Upper lobe of right lung (tissue), 1 donor: ENCODE results near the gene HNRNPUL1. TPM values are rescaled to one million over a fixed set of nuclear protein-coding genes. Genes with fewer than 3 reads are reported as not detected.
A peak's percentile ranks its signal among the peaks of the same experiment; 100 is the strongest.
"Not testable (repeated sequence)": the region's sequence is repeated elsewhere in the genome, so short reads cannot be mapped to it uniquely, and the experiment has no call there.

Source experiments
- ATAC-seq: fragments of 200-7000 bp; cut with Tn5 transposase; one replicate; pipeline ENCODE4 v1.9.1; 2020; ENCODE audit warnings: mild to moderate bottlenecking, moderate library complexity
- DNase-seq: peaks from one replicate; pipeline ENCODE4 v3.0.0-alpha.2; 2020
- H3K27ac ChIP-seq: fragments of 200-600 bp; one replicate; pipeline ENCODE4 v1.8.0; 2022
- H3K27me3 ChIP-seq: fragments of 200-600 bp; one replicate; pipeline ENCODE4 v1.8.0; 2022; ENCODE audit warnings: mild to moderate bottlenecking
- H3K36me3 ChIP-seq: fragments of 200-600 bp; one replicate; pipeline ENCODE4 v1.8.0; 2022
- H3K4me1 ChIP-seq: fragments of 200-600 bp; one replicate; pipeline ENCODE4 v1.8.0; 2022
- H3K4me3 ChIP-seq: fragments of 200-600 bp; one replicate; pipeline ENCODE4 v1.8.0; 2022; ENCODE audit warnings: mild to moderate bottlenecking
- H3K9me3 ChIP-seq: fragments of 200-600 bp; one replicate; pipeline ENCODE4 v1.8.0; 2022
- CTCF ChIP-seq: fragments of 200-600 bp; IDR thresholded peaks from one replicate; pipeline ENCODE4 v1.8.0; 2022; ENCODE audit warnings: antibody characterized with exemption
- intact Hi-C: fragments of 100-400 bp; cut with DNase I; formaldehyde crosslinking; loops from one replicate; pipeline ENCODE4 v1.11.0; 2022
- total RNA-seq: library from RNA; stranded (reverse); fragmentation: NEBNext Ultra II Directional; extraction: Animal tissue kit (Norgen Biotek cat#: 25700); gene quantifications from one replicate; pipeline ENCODE4 v1.2.1, GENCODE V29; 2021
- donor health status: DM: no; HTN: yes; CAD: no; lungs with severe emphysema.

HNRNPUL1 gene
- total RNA-seq, 1 donor from 2014 or later: 171 TPM

- intact Hi-C loops: no loop called here
- Histone ChIP-seq H3K36me3 (peaks cover 100% of the 10 kb centered on the region), H3K4me1 (no peaks in the 10 kb centered on the region), H3K9me3 (no peaks in the 10 kb centered on the region), H3K4me3 (no peak overlapping the region), H3K27ac (no peak overlapping the region), H3K27me3 (no peaks in the 10 kb centered on the region)
- no peak for TF ChIP-seq CTCF
- ATAC-seq (no peak), DNase-seq (no peak)
Measured at GRCh38 chr19:41288673-41289530, 24.7 kb downstream of the HNRNPUL1 start.

GRCh38 chr19:41289814-41290213, 25.6 kb downstream of the HNRNPUL1 start:
- H3K4me3 ChIP-seq, H3K4me1 ChIP-seq, intact Hi-C loops, H3K9me3 ChIP-seq, H3K27me3 ChIP-seq, ATAC-seq, H3K27ac ChIP-seq, DNase-seq: not testable (repeated sequence)
- peaks cover 100% of the 10 kb centered on the region for H3K36me3 ChIP-seq

- Histone ChIP-seq H3K27me3 (no peaks in the 10 kb centered on the region), H3K4me1 (peaks cover 36% of the 10 kb centered on the region), H3K27ac (no peak overlapping the region), H3K9me3 (no peaks in the 10 kb centered on the region), H3K4me3 (no peak overlapping the region), H3K36me3 (peaks cover 78% of the 10 kb centered on the region)
- ATAC-seq (no peak), DNase-seq (no peak)
- no peak for TF ChIP-seq CTCF
- intact Hi-C loops: no loop called here
Measured at GRCh38 chr19:41294393-41294792, 30.2 kb downstream of the HNRNPUL1 start.

- Histone ChIP-seq H3K4me3 (no peak overlapping the region), H3K4me1 (peaks cover 47% of the 10 kb centered on the region), H3K27me3 (no peaks in the 10 kb centered on the region), H3K36me3 (peaks cover 76% of the 10 kb centered on the region), H3K9me3 (no peaks in the 10 kb centered on the region), H3K27ac (no peak overlapping the region)
- DNase-seq: no peak
- TF ChIP-seq CTCF: no peak
- intact Hi-C loops: no loop called here
- ATAC-seq: peak; percentile 55
Measured at GRCh38 chr19:41295499-41295898, 31.3 kb downstream of the HNRNPUL1 start.

- TF ChIP-seq CTCF: no peak
- DNase-seq (no peak), ATAC-seq (no peak)
- Histone ChIP-seq H3K9me3 (no peaks in the 10 kb centered on the region), H3K27me3 (no peaks in the 10 kb centered on the region), H3K36me3 (peaks cover 76% of the 10 kb centered on the region), H3K4me3 (no peak overlapping the region), H3K27ac (peak overlapping the region; percentile 82), H3K4me1 (peaks cover 53% of the 10 kb centered on the region)
- intact Hi-C loops: no loop called here
Measured at GRCh38 chr19:41296433-41296871, 32.3 kb downstream of the HNRNPUL1 start.

- intact Hi-C loops: no loop called here
- ATAC-seq: no peak
- no peak for DNase-seq
- Histone ChIP-seq H3K27ac (peak overlapping the region; percentile 82), H3K4me3 (no peak overlapping the region), H3K9me3 (no peaks in the 10 kb centered on the region), H3K27me3 (no peaks in the 10 kb centered on the region), H3K36me3 (peaks cover 76% of the 10 kb centered on the region), H3K4me1 (peaks cover 53% of the 10 kb centered on the region)
- TF ChIP-seq CTCF: no peak
Measured at GRCh38 chr19:41297628-41298347, 33.6 kb downstream of the HNRNPUL1 start.
